Activated naive CD8-positive, alpha-beta T cell treated with anti-CD3 and anti-CD28 coated beads for 36 hours (primary cell): ENCODE results near the gene USF1. TPM values are rescaled to one million over a fixed set of nuclear protein-coding genes. Genes with fewer than 3 reads are reported as not detected.
"Not testable (repeated sequence)": the region's sequence is repeated elsewhere in the genome, so short reads cannot be mapped to it uniquely, and the experiment has no call there.

Source experiments
- DNase-seq: peaks from one replicate; pipeline ENCODE4 v3.0.0; 2021
- H3K27ac Mint-ChIP-seq: one replicate; pipeline ENCODE4 v1.8.0; 2022; ENCODE audit warnings: mild to moderate bottlenecking, moderate library complexity, mixed read lengths
- H3K27me3 Mint-ChIP-seq: one replicate; pipeline ENCODE4 v1.8.0; 2022; ENCODE audit warnings: mild to moderate bottlenecking, mixed read lengths
- H3K36me3 Mint-ChIP-seq: one replicate; pipeline ENCODE4 v1.8.0; 2021; ENCODE audit warnings: mild to moderate bottlenecking, mixed read lengths
- H3K4me1 Mint-ChIP-seq: one replicate; pipeline ENCODE4 v1.8.0; 2021; ENCODE audit warnings: mixed read lengths
- H3K4me3 Mint-ChIP-seq: one replicate; pipeline ENCODE4 v1.8.0; 2022; ENCODE audit warnings: mild to moderate bottlenecking, moderate library complexity, mixed read lengths
- H3K9me3 Mint-ChIP-seq: one replicate; pipeline ENCODE4 v1.8.0; 2022; ENCODE audit warnings: mixed read lengths
- total RNA-seq, 2 experiments: library from RNA; stranded (reverse); gene quantifications; one replicate each; pipeline ENCODE4 v1.2.3, GENCODE V29; 2021

USF1 gene
- total RNA-seq, 2 experiments from 2014 or later = 57.0 to 62.0 TPM

- H3K36me3 Mint-ChIP-seq = peaks cover 54% of the 10 kb centered on the region
Measured at GRCh38 chr1:161044908-161045735, 655 bp downstream of the USF1 start.

GRCh38 chr1:161044535-161044907, 1.3 kb downstream of the USF1 start:
- peak overlapping the region; percentile 99 for H3K27ac Mint-ChIP-seq
- peaks cover 40% of the 10 kb centered on the region for H3K4me1 Mint-ChIP-seq
- H3K9me3 Mint-ChIP-seq = no peaks in the 10 kb centered on the region
- H3K4me3 Mint-ChIP-seq = peak overlapping the region; percentile 96
- no peak for DNase-seq
- H3K27me3 Mint-ChIP-seq = no peaks in the 10 kb centered on the region
- H3K36me3 Mint-ChIP-seq = peaks cover 54% of the 10 kb centered on the region

More at GRCh38 chr1:161044908-161045735, 655 bp downstream of the USF1 start:
- Mint-ChIP-seq H3K27me3 (no peaks in the 10 kb centered on the region), H3K4me1 (peaks cover 37% of the 10 kb centered on the region), H3K27ac (peak overlapping the region; percentile 99), H3K4me3 (peak overlapping the region; percentile 96), H3K9me3 (no peaks in the 10 kb centered on the region)
- peak; percentile 80 for DNase-seq

GRCh38 chr1:161039546-161039945, 6.2 kb downstream of the USF1 start:
- Mint-ChIP-seq H3K4me1 (peaks cover 46% of the 10 kb centered on the region), H3K4me3 (peak overlapping the region; percentile 69), H3K27me3 (no peaks in the 10 kb centered on the region), H3K27ac (peak overlapping the region; percentile 84), H3K9me3 (no peaks in the 10 kb centered on the region), H3K36me3 (peaks cover 28% of the 10 kb centered on the region)
- no peak for DNase-seq

- peaks cover 25% of the 10 kb centered on the region for H3K36me3 Mint-ChIP-seq
- H3K4me3 Mint-ChIP-seq = peak overlapping the region; percentile 89
- DNase-seq = no peak
- peak overlapping the region; percentile 93 for H3K27ac Mint-ChIP-seq
- peaks cover 43% of the 10 kb centered on the region for H3K4me1 Mint-ChIP-seq
- H3K9me3 Mint-ChIP-seq = no peaks in the 10 kb centered on the region
- no peaks in the 10 kb centered on the region for H3K27me3 Mint-ChIP-seq
Measured at GRCh38 chr1:161039154-161039545, 6.6 kb downstream of the USF1 start.

GRCh38 chr1:161038523-161039153, 7.1 kb downstream of the USF1 start, which contains the start of gene TSTD1:
TSTD1 (minus strand) TSS chr1:161038964; CDS start chr1:161038889, 75 bp downstream.
- H3K36me3 Mint-ChIP-seq = peaks cover 24% of the 10 kb centered on the region
- peak within 1 kb of the TSS; percentile 93 for H3K27ac Mint-ChIP-seq
- H3K4me1 Mint-ChIP-seq = peaks cover 44% of the 10 kb centered on the region

GRCh38 chr1:161037661-161038522, 7.9 kb downstream of the USF1 start:
- H3K9me3 Mint-ChIP-seq = no peaks in the 10 kb centered on the region
- peak overlapping the region; percentile 89 for H3K4me3 Mint-ChIP-seq
- H3K4me1 Mint-ChIP-seq = peaks cover 49% of the 10 kb centered on the region
- no peak for DNase-seq
- peak overlapping the region; percentile 93 for H3K27ac Mint-ChIP-seq
- H3K27me3 Mint-ChIP-seq = no peaks in the 10 kb centered on the region
- peaks cover 25% of the 10 kb centered on the region for H3K36me3 Mint-ChIP-seq

More at GRCh38 chr1:161038523-161039153, 7.1 kb downstream of the USF1 start, which contains the start of gene TSTD1:
- no peaks in the 10 kb centered on the region for H3K9me3 Mint-ChIP-seq
- H3K4me3 Mint-ChIP-seq = peak within 1 kb of the TSS; percentile 89
- H3K27me3 Mint-ChIP-seq = no peaks in the 10 kb centered on the region
- peak; percentile 92 for DNase-seq

GRCh38 chr1:161033751-161034150, 12.0 kb downstream of the USF1 start:
- Mint-ChIP-seq H3K27me3 (no peaks in the 10 kb centered on the region), H3K4me3 (no peak overlapping the region), H3K9me3 (no peaks in the 10 kb centered on the region), H3K27ac (peak overlapping the region; percentile 58), H3K36me3 (peaks cover 17% of the 10 kb centered on the region), H3K4me1 (peaks cover 40% of the 10 kb centered on the region)
- peak; percentile 43 for DNase-seq

GRCh38 chr1:161032409-161032808, 13.4 kb downstream of the USF1 start:
- Mint-ChIP-seq H3K36me3 (peaks cover 18% of the 10 kb centered on the region), H3K27me3 (no peaks in the 10 kb centered on the region), H3K27ac (peak overlapping the region; percentile 74), H3K4me3 (peak overlapping the region; percentile 29), H3K4me1 (peaks cover 34% of the 10 kb centered on the region), H3K9me3 (no peaks in the 10 kb centered on the region)
- DNase-seq = no peak

GRCh38 chr1:161031874-161032273, 13.9 kb downstream of the USF1 start:
- peak overlapping the region; percentile 64 for H3K27ac Mint-ChIP-seq

GRCh38 chr1:161029466-161029865, 16.3 kb downstream of the USF1 start:
- not testable (repeated sequence) for H3K9me3 Mint-ChIP-seq
- peaks cover 20% of the 10 kb centered on the region for H3K36me3 Mint-ChIP-seq

More at GRCh38 chr1:161031874-161032273, 13.9 kb downstream of the USF1 start:
- peaks cover 19% of the 10 kb centered on the region for H3K36me3 Mint-ChIP-seq
- no peak overlapping the region for H3K4me3 Mint-ChIP-seq
- peaks cover 31% of the 10 kb centered on the region for H3K4me1 Mint-ChIP-seq
- DNase-seq = no peak
- H3K9me3 Mint-ChIP-seq = no peaks in the 10 kb centered on the region
- H3K27me3 Mint-ChIP-seq = no peaks in the 10 kb centered on the region

GRCh38 chr1:161026954-161027353, 18.8 kb downstream of the USF1 start:
- not testable (repeated sequence) for H3K27me3 Mint-ChIP-seq, H3K9me3 Mint-ChIP-seq, DNase-seq, H3K4me3 Mint-ChIP-seq
- Mint-ChIP-seq H3K4me1 (peaks cover 14% of the 10 kb centered on the region), H3K27ac (peak overlapping the region; percentile 26), H3K36me3 (peaks cover 16% of the 10 kb centered on the region)

More at GRCh38 chr1:161029466-161029865, 16.3 kb downstream of the USF1 start:
- H3K27ac Mint-ChIP-seq, DNase-seq, H3K27me3 Mint-ChIP-seq, H3K4me3 Mint-ChIP-seq: not testable (repeated sequence)
- peaks cover 26% of the 10 kb centered on the region for H3K4me1 Mint-ChIP-seq

- peaks cover 14% of the 10 kb centered on the region for H3K36me3 Mint-ChIP-seq
- DNase-seq, H3K27me3 Mint-ChIP-seq, H3K9me3 Mint-ChIP-seq, H3K27ac Mint-ChIP-seq, H3K4me3 Mint-ChIP-seq: not testable (repeated sequence)
- peaks cover 37% of the 10 kb centered on the region for H3K4me1 Mint-ChIP-seq
Measured at GRCh38 chr1:161022432-161022831, 23.3 kb downstream of the USF1 start.

GRCh38 chr1:161021970-161022353, 23.8 kb downstream of the USF1 start:
- peaks cover 11% of the 10 kb centered on the region for H3K36me3 Mint-ChIP-seq

GRCh38 chr1:161021165-161021969, 24.4 kb downstream of the USF1 start:
- H3K4me3 Mint-ChIP-seq = peak overlapping the region; percentile 93
- H3K27me3 Mint-ChIP-seq = no peaks in the 10 kb centered on the region
- peaks cover 39% of the 10 kb centered on the region for H3K4me1 Mint-ChIP-seq
- H3K9me3 Mint-ChIP-seq = no peaks in the 10 kb centered on the region
- peak overlapping the region; percentile 88 for H3K27ac Mint-ChIP-seq
- peak; percentile 85 for DNase-seq
- H3K36me3 Mint-ChIP-seq = peaks cover 8% of the 10 kb centered on the region

More at GRCh38 chr1:161021970-161022353, 23.8 kb downstream of the USF1 start:
- Mint-ChIP-seq H3K9me3 (no peaks in the 10 kb centered on the region), H3K4me3 (peak overlapping the region; percentile 93), H3K4me1 (peaks cover 37% of the 10 kb centered on the region), H3K27ac (no peak overlapping the region), H3K27me3 (no peaks in the 10 kb centered on the region)
- no peak for DNase-seq
